ENCODE data around the gene SCT. TPM values are rescaled to one million over a fixed set of nuclear protein-coding genes. Genes with fewer than 3 reads are reported as not detected.
"Not testable (repeated sequence)": the region's sequence is repeated elsewhere in the genome, so short reads cannot be mapped to it uniquely, and the experiment has no call there.

Gene SCT
- total and polyA plus RNA-seq, 2 of the 8 experiments (the other 6 are each of a cell fraction or from before 2014, with no cell fraction given), result 1.7 to 2.0 TPM

DNA sequence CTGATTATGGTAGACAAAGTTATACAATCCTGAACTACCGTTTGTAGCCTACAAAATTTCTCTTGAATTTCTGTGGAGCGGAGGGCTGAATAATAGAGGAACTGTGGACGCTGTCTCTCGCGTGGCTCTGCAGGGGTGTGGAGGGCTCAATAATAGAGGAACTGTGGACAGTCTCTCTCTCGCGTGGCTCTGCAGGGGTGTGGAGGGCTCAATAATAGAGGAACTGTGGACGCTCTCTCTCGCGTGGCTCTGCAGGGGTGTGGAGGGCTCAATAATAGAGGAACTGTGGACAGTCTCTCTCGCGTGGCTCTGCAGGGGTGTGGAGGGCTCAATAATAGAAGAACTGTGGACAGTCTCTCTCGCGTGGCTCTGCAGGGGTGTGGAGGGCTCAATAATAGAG lies 26.2 kb upstream of the SCT start:
- not testable (repeated sequence) for H3K4me2 ChIP-seq (ENCODE audit: insufficient read depth in 1 of 2, low read depth in 2 of 2, low read length in 2 of 2); H3K14ac ChIP-seq (ENCODE audit: insufficient read length); H2BK12ac ChIP-seq (ENCODE audit: low read depth, low read length); H2BK15ac ChIP-seq (ENCODE audit: low read length); H4K8ac ChIP-seq (ENCODE audit: extremely low read depth, insufficient read depth, low read length); H3K23me2 ChIP-seq (ENCODE audit: low read depth, low read length); H2AK5ac ChIP-seq (ENCODE audit: low read depth, low read length); H2BK120ac ChIP-seq (replicated peaks; ENCODE audit: low read depth, low read length); H2AFZ ChIP-seq (ENCODE audit: low read length); H3K9ac ChIP-seq (replicated peaks in 1 of 4; ENCODE audit: extremely low read depth in 1 of 4, low read depth in 3 of 4, low read length in 3 of 4); H3K4me3 ChIP-seq (ENCODE audit: extremely low read depth in 1 of 4, insufficient read depth in 2 of 4, low read depth in 3 of 4, low read length in 4 of 4); FAIRE-seq; H4K20me1 ChIP-seq (replicated peaks in 1 of 2; ENCODE audit: control insufficient read depth in 1 of 2, insufficient read depth in 2 of 2, low read length in 2 of 2); H2BK20ac ChIP-seq (ENCODE audit: low read length); H3K9me3 ChIP-seq (ENCODE audit: insufficient read depth in 2 of 2, low read depth in 1 of 2, low read length in 1 of 2); H3K18ac ChIP-seq (ENCODE audit: extremely low read depth, low read length); H3K27ac ChIP-seq (ENCODE audit: low read depth, low read length); H4K91ac ChIP-seq (replicated peaks; ENCODE audit: insufficient read length, low read length); H3K4ac ChIP-seq (replicated peaks; ENCODE audit: insufficient read length, low read depth, low read length); H4K5ac ChIP-seq (ENCODE audit: insufficient read length, low read depth, low read length); H3K27me3 ChIP-seq (replicated peaks in 1 of 4; ENCODE audit: control insufficient read depth in 3 of 4, extremely low read depth in 1 of 4, insufficient read depth in 3 of 4, low read length in 3 of 4); H3K4me1 ChIP-seq (replicated peaks in 1 of 4; ENCODE audit: control insufficient read depth in 3 of 4, insufficient read depth in 4 of 4, low read length in 3 of 4); H3K23ac ChIP-seq (ENCODE audit: insufficient read length); H3K79me1 ChIP-seq (ENCODE audit: low read depth, low read length); H3K56ac ChIP-seq (replicated peaks; ENCODE audit: insufficient read length, low read depth, low read length); H3K79me2 ChIP-seq (ENCODE audit: control insufficient read depth in 1 of 2, insufficient read depth in 2 of 2, low read length in 2 of 2); H2BK5ac ChIP-seq (ENCODE audit: low read depth, low read length); DNase-seq (ENCODE audit: low read depth in 1 of 2, low spot score in 2 of 2)
- ChIA-PET POLR2A (ENCODE audit: partially characterized antibody) (interaction anchor here (0.9 kb wide), 1 partner anchor 82 kb away, joined by 4 read pairs; no protein-coding TSS in a partner anchor), CTCF (ENCODE audit: partially characterized antibody) (interaction anchor here (0.7 kb wide), 1 partner anchor 53 kb away, joined by 3 read pairs; no protein-coding TSS in a partner anchor)
- H3K36me3 ChIP-seq (ENCODE audit: control insufficient read depth in 2 of 4, insufficient read depth in 4 of 4, low read length in 3 of 4), result peaks cover 0 to 18% (median 5%) of the 10 kb centered on the region in 4 experiments; a peak in 6 of 8 replicates
- 99% methylated on average over 14 of the region's 14 CpGs; no CpG with 5 or more reads in 1 of the 2 experiments for WGBS, 2 experiments (ENCODE audit: extremely low coverage in 1 of 2, insufficient coverage in 1 of 2, insufficient read length in 1 of 2, insufficient replicate concordance in 2 of 2, low coverage in 1 of 2, low lambda C conversion rate in 2 of 2, missing lambda C conversion rate in 1 of 2)
